ENCODE results near the gene NFATC3.

The NFATC3 gene

DNA sequence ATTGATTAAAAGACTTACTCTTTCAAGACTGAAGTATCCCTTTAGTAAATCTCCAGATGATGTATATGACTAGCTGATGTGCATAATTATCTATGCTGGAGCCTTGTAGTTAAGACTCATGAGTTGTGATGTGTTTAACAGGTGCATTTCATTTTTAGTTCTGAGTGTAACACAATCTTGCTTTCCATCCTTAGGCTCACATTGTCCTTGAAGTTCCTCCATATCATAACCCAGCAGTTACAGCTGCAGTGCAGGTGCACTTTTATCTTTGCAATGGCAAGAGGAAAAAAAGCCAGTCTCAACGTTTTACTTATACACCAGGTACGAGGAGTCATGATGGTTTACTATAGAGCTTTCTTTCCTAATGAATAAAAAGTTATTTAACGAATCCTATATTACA lies 97.9 kb downstream of the NFATC3 start:
- DNase-seq (ENCODE audit: low read depth in 2 of 2, low spot score in 1 of 2) = no peak

DNA sequence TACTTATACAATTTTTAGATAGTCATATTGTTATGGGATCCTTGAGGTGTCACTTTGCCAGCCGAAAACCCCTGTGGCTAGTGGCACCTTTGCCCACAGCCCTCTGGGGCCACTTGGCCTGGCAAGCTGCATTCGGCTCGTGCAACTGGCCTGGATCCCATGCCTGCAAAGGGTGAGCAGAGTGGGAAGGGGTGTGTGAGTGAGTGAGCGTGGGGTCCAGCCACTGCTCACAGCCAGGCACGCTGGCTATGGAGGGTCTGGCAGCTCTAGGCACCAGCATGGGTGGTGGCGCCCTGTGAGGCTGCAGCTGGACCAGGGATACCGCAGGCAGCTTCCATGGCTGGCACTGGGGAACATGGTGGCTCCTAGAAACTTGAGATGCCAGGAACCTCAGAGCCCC lies 101.7 kb downstream of the NFATC3 start:
- no peak for DNase-seq (ENCODE audit: low read depth in 2 of 2, low spot score in 1 of 2)

DNA sequence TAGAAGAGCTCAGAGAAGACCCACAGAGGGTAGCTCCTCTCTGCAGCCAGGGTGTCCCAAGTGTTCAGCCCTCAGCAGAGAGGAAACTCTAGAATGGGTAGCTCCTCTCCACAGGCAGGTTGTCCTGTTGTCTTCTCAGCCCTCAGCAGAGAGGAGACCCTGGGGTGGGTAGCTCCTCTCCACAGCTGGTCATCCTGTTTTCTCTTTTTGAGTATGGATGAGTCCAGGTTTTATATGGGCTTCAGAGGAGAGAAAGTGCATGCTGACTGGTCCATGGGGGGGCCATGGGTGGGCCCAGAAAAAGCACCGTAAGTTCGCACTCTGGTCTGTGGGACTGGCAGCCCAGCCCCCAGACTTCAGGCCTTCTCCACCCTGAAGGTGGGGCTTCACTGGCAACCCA lies 102.3 kb downstream of the NFATC3 start:
- no peak for DNase-seq (ENCODE audit: low read depth in 2 of 2, low spot score in 1 of 2)

DNA sequence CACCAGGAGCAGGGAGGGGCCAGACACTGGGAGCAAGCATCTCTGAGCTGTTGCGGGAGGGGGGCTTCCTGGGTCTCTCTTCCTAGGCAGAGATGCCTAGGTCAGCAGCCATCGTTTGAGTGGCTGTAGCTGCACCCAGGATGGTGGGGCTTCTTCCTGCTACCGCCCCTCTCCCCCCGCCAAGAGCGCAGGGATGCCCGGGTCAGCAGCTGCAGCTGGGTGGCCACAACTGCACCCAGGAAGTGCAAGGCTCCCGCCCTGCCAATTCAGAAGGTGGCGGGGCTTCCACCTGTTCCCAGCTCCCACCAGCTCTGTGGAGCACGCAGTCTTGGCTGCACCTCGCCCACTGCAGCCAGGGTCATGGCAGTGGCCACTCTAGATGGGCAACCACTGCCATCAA lies 103.0 kb downstream of the NFATC3 start:
- no peak for DNase-seq (ENCODE audit: low read depth in 2 of 2, low spot score in 1 of 2)

DNA sequence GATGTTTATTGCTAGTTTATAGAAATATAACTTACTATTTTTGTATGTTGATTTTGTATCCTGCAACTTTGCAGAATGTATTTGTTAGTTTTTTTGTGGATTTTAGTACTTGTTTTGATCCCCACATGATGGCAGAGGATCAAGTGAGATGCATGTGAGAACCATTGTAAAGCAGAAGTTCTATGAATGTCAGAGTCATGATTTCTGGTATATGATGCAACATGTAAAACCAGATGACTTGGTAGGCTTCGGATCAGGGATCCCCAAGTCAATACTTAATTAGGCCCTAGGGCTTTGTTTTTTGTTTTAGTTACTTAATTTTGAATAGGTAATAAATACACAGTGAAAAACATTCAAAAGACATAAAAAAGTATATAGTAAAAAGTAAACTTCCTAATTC lies 104.9 kb downstream of the NFATC3 start:
- DNase-seq (ENCODE audit: low read depth in 2 of 2, low spot score in 1 of 2) = no peak

DNA sequence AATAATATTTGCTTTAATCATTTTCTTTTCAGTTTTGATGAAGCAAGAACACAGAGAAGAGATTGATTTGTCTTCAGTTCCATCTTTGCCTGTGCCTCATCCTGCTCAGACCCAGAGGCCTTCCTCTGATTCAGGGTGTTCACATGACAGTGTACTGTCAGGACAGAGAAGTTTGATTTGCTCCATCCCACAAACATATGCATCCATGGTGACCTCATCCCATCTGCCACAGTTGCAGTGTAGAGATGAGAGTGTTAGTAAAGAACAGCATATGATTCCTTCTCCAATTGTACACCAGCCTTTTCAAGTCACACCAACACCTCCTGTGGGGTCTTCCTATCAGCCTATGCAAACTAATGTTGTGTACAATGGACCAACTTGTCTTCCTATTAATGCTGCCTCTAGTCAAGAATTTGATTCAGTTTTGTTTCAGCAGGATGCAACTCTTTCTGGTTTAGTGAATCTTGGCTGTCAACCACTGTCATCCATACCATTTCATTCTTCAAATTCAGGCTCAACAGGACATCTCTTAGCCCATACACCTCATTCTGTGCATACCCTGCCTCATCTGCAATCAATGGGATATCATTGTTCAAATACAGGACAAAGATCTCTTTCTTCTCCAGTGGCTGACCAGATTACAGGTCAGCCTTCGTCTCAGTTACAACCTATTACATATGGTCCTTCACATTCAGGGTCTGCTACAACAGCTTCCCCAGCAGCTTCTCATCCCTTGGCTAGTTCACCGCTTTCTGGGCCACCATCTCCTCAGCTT lies 105.8 kb downstream of the NFATC3 start:
- no peak for DNase-seq (ENCODE audit: low read depth in 2 of 2, low spot score in 1 of 2)

DNA sequence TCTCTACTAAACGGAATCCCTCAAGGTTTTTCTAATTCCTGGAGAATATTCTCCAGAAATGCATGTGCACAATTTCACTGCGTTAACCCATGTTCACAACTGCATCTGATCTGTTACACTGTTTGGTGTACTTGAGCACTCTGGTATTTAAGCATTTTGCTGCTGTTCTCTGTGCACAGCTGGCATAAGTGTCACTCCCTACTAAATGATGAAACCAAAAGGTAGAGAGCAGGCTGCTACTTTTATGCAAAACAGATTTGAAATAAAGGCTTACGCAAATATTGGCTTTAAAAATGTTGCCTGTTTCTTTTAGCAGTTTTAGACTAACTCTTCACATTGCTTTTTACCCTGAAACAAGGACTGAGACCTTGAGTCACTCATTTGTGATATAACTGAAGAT lies 109.1 kb downstream of the NFATC3 start:
- no peak for DNase-seq (ENCODE audit: low read depth in 2 of 2, low spot score in 1 of 2)

DNA sequence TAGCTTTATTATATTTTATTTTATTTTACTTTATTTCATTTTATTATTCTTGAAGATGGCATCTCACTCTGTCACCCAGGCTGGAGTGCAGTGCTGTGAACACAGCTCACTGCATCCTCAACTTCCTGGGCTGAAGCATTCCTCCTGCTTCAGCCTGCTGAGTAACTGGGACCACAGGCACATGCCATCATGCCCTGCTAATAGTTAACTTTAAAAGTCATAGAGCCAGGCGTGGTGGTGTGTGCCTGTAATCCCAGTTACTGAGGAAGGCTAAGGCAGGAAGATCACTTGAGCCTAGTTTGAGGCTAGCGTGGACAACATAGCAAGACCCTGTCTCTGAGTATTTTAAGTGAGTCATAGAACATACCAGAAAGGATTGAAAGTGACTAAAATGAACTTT lies 112.1 kb downstream of the NFATC3 start:
- no peak for DNase-seq (ENCODE audit: low read depth in 2 of 2, low spot score in 1 of 2)

DNA sequence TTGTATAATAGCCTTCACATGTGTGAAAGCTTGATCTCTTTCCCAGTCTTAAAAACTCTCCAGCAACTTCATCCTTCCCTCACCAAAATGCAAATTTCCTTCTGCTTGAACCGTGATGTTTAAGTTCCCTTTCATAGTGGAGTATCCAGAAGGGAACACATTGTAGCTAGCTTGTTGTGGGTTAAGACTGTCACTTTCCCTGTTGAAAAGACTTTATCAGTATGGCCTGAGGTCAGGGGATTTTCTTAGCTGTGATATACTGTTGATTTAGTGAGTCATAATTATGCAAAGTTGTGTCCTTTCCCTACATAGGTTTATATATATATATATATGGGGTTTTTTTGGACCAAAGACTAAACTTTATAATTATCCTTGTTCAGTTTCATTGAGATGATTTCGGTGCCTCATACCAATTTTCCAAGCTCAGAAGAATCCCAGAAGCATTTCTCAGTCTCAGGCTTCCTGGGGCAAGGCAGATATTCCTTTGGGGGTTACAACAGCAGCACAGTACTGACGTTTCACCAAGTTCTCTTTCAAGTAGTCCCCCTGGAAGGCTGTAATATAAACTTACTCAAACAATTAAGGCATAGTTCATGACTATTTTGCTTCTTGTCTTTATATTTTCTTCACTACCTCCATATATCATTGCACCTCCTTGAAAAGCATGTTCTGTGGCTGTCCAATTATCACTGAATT lies 115.1 kb downstream of the NFATC3 start:
- DNase-seq (ENCODE audit: low read depth in 2 of 2, low spot score in 1 of 2) = no peak

DNA sequence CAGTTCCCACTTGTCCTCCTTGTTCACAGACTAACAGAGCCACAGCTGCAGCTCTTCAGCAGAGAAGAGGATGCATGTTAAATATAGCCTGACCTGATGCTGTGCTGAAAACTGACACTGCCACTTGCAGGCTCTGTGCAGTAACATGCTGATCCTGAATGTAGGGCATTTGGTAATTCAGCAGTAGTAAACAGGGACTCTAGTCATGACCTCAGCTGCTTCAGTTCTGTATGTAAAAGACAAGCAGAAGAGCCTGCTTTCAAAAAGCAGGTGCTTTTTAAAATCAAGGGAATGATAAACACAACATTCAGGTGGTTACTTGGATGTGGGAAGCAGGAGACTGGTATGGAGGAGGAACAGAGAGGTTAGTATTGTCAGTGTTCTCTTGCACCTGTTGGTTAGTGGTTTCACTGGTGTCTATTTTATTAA lies 116.9 kb downstream of the NFATC3 start:
- DNase-seq (ENCODE audit: low read depth in 2 of 2, low spot score in 1 of 2) = no peak

DNA sequence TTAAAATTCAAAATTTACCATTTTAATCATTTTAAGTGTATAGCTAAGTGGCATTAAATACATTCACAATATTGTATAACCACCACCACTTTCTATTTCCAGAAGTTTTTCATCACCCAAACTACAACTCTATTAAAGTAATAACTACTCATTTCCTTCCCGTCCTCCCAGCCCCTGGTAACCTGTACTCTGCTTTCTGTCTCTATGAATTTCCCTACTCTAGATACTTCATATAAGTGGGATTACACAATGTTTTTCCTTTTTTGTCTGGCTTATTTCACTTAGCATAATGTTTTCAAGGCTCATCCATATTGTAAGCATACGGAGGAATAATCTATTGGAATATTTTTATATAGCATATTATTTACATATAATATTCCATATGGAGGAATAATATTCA lies 121.1 kb downstream of the NFATC3 start:
- DNase-seq (ENCODE audit: low read depth in 2 of 2, low spot score in 1 of 2) = no peak

DNA sequence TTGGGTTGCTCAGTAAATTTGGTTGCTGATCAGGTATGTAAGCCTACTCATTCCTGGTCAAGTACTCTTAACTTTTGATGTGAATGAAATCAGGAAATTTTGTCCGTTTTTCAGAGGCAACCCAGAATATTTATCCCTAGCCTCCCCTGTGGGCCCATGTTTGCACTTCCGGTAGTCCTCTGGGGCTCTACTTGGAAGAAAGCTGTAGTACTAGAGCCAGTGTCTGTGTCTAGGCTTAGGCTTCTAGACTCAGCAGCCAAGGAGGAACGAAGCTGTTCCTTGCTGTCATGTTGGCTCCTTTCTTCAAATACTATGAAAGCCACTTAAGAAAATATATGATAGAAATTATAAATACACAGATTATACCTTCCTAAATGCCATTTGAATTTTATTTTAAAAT lies 129.6 kb downstream of the NFATC3 start:
- no peak for DNase-seq (ENCODE audit: low read depth in 2 of 2, low spot score in 1 of 2)

DNA sequence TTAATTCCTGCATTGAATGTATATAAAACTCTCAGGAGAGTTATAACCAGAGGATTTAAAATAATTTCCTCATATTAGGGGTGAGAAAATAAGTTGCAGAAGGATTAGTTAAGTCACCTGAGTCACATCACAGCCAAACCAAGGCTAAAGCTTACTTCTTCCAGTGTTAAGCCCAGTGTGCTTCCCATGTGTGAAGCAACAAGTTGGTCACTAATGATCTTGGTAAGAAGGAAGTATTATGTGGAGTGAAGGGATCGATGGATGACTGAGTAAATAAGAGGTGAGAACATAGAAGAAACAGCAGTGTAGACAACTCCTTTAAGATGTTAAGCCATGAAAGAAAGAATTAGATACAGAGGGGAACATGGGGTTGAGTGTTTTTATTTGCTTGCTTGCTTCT lies 130.1 kb downstream of the NFATC3 start:
- DNase-seq (ENCODE audit: low read depth in 2 of 2, low spot score in 1 of 2) = no peak

DNA sequence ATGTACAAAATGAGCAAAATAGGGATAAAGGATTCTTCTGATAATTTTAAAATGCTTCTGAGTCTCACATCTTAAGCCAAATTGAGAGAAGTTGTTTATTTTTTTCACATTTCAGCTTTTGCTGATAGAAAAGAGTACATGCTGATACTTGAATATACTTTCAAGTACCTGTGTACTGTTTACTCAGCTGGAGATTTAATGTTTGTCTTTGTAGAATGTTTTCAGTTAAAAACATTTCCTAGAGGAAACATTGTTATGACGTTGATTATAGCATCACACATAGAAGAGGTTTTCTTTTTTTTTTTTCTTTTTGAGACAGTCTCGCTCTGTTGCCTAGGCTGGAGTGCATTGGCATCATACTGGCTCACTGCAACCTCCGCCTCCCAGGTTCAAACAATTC lies 131.1 kb downstream of the NFATC3 start:
- DNase-seq (ENCODE audit: low read depth in 2 of 2, low spot score in 1 of 2) = no peak

DNA sequence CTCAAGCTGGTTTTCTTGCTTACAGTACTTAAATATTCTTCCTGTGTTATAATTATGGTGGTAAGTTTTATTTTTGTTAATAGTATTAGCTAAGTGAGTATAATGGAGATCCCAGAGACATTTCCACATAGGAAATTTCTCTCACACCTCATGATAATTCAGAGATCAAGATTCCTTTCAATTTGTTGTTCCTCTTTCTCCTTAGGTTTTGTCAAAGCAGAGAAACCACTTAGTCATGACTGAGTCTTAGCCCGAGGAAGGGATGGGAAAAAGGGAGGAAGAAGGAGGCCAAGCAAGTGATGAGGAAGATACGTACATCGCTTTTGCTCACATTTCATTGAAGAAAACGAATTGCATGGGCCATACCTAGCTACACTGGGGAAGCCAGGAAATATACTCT lies 132.3 kb downstream of the NFATC3 start:
- DNase-seq (ENCODE audit: low read depth in 2 of 2, low spot score in 1 of 2) = no peak

DNA sequence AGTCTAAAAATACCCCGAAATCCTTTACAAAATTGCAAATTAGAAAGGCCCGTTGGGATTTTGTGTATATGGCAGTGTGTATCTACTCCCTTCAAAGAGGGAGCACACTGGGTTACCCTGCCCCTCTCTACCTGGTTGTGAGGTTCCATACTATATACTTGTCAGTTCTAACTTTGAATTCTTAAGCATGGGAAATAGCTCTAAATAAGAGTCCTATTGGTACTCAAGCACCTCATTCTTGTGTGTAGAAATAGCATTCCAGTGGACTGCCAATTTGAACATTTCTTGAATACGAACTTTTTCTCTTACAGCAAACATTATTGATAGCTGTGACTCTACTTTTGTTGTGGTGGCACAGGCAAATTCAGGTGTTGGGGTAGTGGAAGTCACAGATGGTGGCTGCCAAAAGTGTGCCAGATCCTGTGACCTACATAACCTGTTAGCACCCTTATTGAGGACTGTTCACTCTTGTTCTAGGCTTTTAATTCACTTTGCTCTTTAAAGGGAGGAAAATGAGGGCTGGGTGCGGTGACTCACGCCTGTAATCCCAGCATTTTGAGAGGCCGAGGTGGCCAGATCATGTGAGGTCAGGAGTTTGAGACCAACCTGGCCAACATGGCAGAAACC lies 134.7 kb downstream of the NFATC3 start:
- DNase-seq (ENCODE audit: low read depth in 2 of 2, low spot score in 1 of 2) = no peak

DNA sequence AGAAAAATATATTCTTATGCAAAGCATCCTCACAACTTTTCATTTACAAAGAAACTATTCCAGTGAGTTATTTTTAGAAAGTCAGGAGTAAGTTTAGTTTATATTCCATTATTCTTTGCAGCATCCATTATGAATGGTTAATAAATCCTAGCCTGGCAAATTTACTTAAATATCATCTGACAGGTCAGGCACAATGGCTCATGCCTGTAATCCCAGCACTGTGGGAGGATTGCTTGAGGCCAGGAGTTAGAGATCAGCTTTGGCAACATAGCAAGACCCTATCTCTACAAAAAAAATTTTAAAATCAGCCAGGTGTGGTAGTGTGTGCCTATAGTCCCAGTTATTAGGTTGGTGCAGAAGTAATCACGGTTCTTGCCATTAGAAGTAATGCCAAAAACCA lies 137.9 kb downstream of the NFATC3 start:
- DNase-seq (ENCODE audit: low read depth in 2 of 2, low spot score in 1 of 2) = no peak

DNA sequence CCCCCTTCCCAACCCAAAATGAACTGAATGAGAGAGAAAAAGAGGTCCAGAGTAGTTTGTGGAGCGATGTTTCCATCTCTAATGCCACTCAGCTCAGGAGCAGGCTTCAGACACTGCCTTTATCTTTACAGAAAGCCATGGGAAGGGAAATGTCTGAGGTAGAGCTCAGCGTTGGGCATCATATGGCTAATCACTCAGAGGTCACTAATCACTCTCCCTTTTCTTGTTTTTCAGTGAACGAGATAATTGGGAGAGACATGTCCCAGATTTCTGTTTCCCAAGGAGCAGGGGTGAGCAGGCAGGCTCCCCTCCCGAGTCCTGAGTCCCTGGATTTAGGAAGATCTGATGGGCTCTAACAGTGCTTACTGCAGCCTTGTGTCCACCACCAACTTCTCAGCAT lies 140.9 kb downstream of the NFATC3 start:
- no peak for DNase-seq (ENCODE audit: low read depth in 2 of 2, low spot score in 1 of 2)

DNA sequence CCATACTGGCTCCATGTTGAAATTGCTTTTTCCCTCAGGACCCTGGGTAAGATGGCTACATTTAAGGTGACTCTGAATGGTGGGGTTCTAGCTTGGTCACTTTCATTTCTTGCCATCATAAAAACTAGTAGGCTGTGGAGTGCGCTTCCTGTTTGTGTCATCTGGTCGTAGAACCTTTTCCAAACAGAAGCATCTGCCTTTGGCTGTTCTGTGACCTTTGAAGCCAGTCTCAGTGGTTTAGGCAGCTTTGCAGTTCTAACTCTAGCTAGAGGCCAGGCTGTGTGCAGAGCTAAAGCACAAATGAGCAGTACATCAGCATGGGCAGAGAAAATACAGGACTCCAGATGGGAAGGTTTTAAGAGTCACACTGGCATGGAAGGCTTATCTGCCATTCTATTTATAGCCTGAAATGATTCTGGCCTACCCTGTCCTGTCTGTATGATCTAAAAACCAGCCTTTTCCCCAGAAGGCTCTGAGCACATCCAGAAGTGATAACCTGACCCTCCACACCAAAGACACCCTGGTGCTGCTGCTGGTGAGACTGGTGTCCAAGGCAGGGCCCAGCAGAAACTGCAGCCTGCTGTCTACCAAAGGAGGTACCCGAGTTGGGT lies 142.1 kb downstream of the NFATC3 start:
- DNase-seq (ENCODE audit: low read depth in 2 of 2, low spot score in 1 of 2) = no peak

DNA sequence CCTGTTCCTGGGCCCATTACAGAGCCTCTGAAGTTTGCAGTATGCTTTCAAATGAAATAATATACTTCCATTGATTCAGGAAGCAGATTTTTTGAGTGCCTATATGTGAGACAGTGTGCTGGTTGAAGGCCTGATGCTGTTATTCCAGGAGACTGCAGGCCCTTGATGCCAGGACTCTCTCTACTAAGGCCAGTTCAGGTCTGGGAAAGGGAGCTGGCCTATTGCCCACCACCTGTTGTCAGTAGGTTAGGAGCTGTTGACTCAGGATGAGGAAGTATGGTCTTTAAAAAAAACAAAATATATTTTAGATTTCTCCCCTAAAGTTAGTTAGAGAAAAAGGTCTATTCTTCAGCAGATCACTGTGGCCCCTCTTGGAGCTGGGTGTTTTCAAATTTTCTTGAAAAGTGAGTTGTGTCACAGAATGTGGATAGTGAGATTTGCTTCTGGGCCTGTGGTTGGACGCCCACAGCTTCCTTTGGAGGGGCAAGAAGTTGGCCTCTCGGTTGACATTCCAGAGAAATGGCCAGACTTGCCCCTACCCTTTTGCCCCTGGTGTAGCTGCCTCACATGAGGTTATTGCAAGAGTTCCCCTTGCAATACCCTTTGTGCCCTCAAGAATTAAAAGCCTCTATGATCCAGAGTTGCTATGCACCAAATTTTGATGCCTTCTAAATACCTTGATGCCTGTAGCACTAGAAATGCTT lies 142.8 kb downstream of the NFATC3 start:
- no peak for DNase-seq (ENCODE audit: low read depth in 2 of 2, low spot score in 1 of 2)

DNA sequence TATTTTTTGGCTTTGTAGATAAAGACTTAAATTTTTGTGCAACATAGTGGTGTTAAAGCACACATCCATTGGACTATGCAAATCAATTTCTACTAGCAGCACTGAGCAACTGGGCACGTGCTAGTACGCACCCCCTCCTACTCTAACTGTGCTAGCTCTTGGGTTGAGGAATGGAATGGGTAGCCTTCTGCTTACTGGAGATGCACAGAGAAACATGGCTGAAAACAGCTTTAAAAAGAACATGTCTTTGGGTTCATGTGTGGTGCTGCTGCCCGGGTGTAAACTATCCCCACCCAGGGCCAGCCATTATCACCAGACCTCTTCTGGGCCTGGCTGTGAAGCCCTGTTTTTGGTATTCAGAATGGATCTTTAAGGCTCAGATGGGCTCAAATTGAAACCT lies 143.5 kb downstream of the NFATC3 start:
- no peak for DNase-seq (ENCODE audit: low read depth in 2 of 2, low spot score in 1 of 2)
